H1 (cell line): ENCODE measurements around the gene KLF16. TPM values are rescaled to one million over a fixed set of nuclear protein-coding genes. Genes with fewer than 3 reads are reported as not detected.

Experiments used
- ATF2 ChIP-seq: IDR thresholded peaks from 2 replicates; pipeline ENCODE4 v1.6.1; 2012; ENCODE audit warnings: low read length, inconsistent platforms
- BCL11A ChIP-seq, 2 experiments: IDR thresholded peaks; one replicate each; pipeline ENCODE4 v1.6.1; 2011; ENCODE audit warnings: low read depth in 2 of 2, low read length in 2 of 2, mild to moderate bottlenecking in 2 of 2
- BRCA1 ChIP-seq: IDR thresholded peaks from 2 replicates; pipeline ENCODE4 v1.6.1; 2012; ENCODE audit warnings: low read depth, low read length, improper control_type of control experiment
- CHD7 ChIP-seq: fragments of 300-600 bp; sonication (generic); IDR thresholded peaks from 2 replicates; pipeline ENCODE4 v1.7.1; 2012; ENCODE audit warnings: low read length, moderate library complexity, mild to moderate bottlenecking, inconsistent platforms; ENCODE audit not compliant: insufficient replicate concordance
- JUND ChIP-seq: IDR thresholded peaks from 2 replicates; pipeline ENCODE4 v1.6.1; 2011; ENCODE audit warnings: mild to moderate bottlenecking, improper control_type of control experiment, low read length
- NANOG ChIP-seq: IDR thresholded peaks from 2 replicates; pipeline ENCODE4 v1.6.1; 2011; ENCODE audit warnings: low read length, low read depth, mild to moderate bottlenecking, inconsistent platforms; ENCODE audit not compliant: insufficient read depth, poor library complexity, severe bottlenecking
- polyA plus RNA-seq, 7 experiments: library from polyadenylated mRNA; depleted of rRNA in 3 of 7; stranded (reverse) in 5 of 7; unstranded in 2 of 7; fragments of >200 nt in 5 of 7; fragments of 200-250 nt in 2 of 7; gene quantifications; 1 replicate in 5 of 7; 2 replicates in 1 of 7; 4 replicates in 1 of 7; pipeline versions ENCODE4 v1.2.1 to v1.2.3, GENCODE V29; 2011 to 2013; ENCODE audit warnings: missing spikeins in 2 of 7, mixed read lengths in 2 of 7
- total RNA-seq: library from RNA; stranded (reverse); fragmentation: NEBNext Ultra II Directional; extraction: Animal tissue kit (Norgen Biotek cat#: 25700); gene quantifications from 2 replicates; pipeline ENCODE4 v1.2.1, GENCODE V29; 2021

KLF16 gene
- total and polyA plus RNA-seq, 2 of the 8 experiments (the other 6 are each of a cell fraction or from before 2014, with no cell fraction given), result 14.3 to 45.9 TPM

- TF ChIP-seq JUND (no peak), NANOG (no peak), BCL11A (IDR thresholded peaks at IDR 0.05; ENCODE audit: low read depth in 2 of 2, low read length in 2 of 2) (no peak), ATF2 (no peak), CHD7 (no peak), BRCA1 (no peak)
Measured at GRCh38 chr19:1843646-1844394, 19.6 kb downstream of the KLF16 start (continued).
